Right lobe of liver (tissue), 4 donors: ENCODE results near the gene EIF1AY.

ENCODE experiments used
- POLR2A ChIP-seq: fragments of 450-650 bp; IDR thresholded peaks from one replicate; pipeline ENCODE4 v1.6.1; 2017; ENCODE audit warnings: antibody characterized with exemption, mild to moderate bottlenecking
- TF ChIP-seq, protein P1 (sequence below), 4 donors: fragments of 200-600 bp in 3 of 4; fragments of 450-650 bp in 1 of 4; IDR thresholded peaks; one replicate each; pipeline versions ENCODE4 v1.5.1 to v1.8.0; 2016 to 2022; ENCODE audit warnings: antibody characterized with exemption in 4 of 4, mild to moderate bottlenecking in 2 of 4
- donor health status: DM: no; HTN: no; CAD: no.
- donor health status: DM: no; HTN: no; CAD: no.
- donor health status: DM: no; HTN: yes; CAD: no.

DNA sequence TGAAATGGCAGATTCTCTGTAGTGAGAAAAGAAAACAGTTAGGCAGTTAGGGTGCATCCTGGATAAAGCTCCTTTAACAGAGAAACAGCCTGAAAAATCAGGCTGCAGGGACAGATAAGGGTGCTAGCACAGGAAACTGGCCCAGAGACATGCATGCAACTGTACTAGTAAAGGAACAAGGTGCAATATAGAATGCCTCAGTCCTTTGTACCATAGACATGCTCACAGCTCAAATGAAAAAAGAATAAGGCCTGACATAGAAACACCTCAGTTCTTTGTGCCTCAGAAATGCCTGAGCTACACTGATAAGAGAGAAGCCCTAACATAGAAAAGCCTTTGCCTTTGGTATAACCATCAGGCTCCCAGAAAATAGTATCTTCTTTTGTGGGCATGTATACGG is 37.4 kb upstream of the EIF1AY start:
- TF ChIP-seq, protein P1, sequence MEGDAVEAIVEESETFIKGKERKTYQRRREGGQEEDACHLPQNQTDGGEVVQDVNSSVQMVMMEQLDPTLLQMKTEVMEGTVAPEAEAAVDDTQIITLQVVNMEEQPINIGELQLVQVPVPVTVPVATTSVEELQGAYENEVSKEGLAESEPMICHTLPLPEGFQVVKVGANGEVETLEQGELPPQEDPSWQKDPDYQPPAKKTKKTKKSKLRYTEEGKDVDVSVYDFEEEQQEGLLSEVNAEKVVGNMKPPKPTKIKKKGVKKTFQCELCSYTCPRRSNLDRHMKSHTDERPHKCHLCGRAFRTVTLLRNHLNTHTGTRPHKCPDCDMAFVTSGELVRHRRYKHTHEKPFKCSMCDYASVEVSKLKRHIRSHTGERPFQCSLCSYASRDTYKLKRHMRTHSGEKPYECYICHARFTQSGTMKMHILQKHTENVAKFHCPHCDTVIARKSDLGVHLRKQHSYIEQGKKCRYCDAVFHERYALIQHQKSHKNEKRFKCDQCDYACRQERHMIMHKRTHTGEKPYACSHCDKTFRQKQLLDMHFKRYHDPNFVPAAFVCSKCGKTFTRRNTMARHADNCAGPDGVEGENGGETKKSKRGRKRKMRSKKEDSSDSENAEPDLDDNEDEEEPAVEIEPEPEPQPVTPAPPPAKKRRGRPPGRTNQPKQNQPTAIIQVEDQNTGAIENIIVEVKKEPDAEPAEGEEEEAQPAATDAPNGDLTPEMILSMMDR (IDR thresholded peaks at IDR 0.05), result no peak
- no peak for TF ChIP-seq POLR2A
